ENCODE measurements around the gene NPC2.

DNA sequence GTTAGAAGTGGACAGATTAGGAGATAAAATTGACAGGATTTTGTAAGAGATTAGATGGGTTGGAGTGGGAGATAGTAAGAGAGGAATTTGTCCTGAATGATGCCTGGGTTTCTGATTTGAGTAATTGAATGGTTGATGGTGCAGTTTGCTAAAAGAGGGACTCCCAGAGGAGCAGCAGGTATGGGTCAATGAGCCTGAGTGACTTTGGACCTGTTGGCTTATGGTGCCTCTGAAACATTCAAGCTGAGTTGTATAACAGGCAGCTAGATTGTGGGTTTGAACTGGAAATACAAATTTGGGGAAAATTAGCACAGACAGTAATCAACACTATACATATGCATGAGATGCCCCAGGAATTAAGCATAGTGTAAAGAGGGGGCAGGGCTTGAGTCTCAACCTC, 50.3 kb downstream of the NPC2 start:
- no peak for TF ChIP-seq GATA3 (IDR thresholded peaks at IDR 0.05; ENCODE audit: low read depth, low read length)
- no peak for TF ChIP-seq GATA2 (IDR thresholded peaks at IDR 0.05; ENCODE audit: low read depth, low read length)
